Endometrial microvascular endothelial cells (primary cell): ENCODE data around the gene LAIR2. TPM values are rescaled to one million over a fixed set of nuclear protein-coding genes. Genes with fewer than 3 reads are reported as not detected.

ENCODE experiments used
- total RNA-seq: library from RNA; depleted of rRNA; stranded (reverse); fragments of >200 nt; gene quantifications from one replicate; pipeline ENCODE4 v1.2.3, GENCODE V29; 2015; ENCODE audit errors: inconsistent ontology term

Gene LAIR2
- total RNA-seq, 1 donor from 2014 or later, result not detected

Other genes with a start within 250 kb of the LAIR2 start
- gene LILRB5, start 245.6 kb upstream of the LAIR2 start, total RNA-seq, result not detected
- not detected for gene LILRB2, start 221.7 kb upstream of the LAIR2 start, total RNA-seq
- not detected for gene LILRA5, start 189.7 kb upstream of the LAIR2 start, total RNA-seq
- not detected for gene LILRA4, start 163.7 kb upstream of the LAIR2 start, total RNA-seq
- not detected for gene LAIR1, start 137.9 kb upstream of the LAIR2 start, total RNA-seq
- gene TTYH1, start 87.4 kb upstream of the LAIR2 start, total RNA-seq, result not detected
- 32.3 TPM for gene LENG8, start 53.6 kb upstream of the LAIR2 start, total RNA-seq
- gene LENG9, start 39.1 kb upstream of the LAIR2 start, total RNA-seq, result 4.4 TPM
- gene CDC42EP5, start 29.5 kb upstream of the LAIR2 start, total RNA-seq, result 19.9 TPM
- gene LILRA2, start 71.0 kb downstream of the LAIR2 start, total RNA-seq, result not detected
- not detected for gene LILRA1, start 90.8 kb downstream of the LAIR2 start, total RNA-seq
- not detected for gene LILRB1, start 127.7 kb downstream of the LAIR2 start, total RNA-seq
- not detected for gene LILRB4, start 160.2 kb downstream of the LAIR2 start, total RNA-seq
- not detected for gene KIR3DL3, start 221.6 kb downstream of the LAIR2 start, total RNA-seq
- gene KIR2DL3, start 235.7 kb downstream of the LAIR2 start, total RNA-seq, result not detected